H1 (cell line): ENCODE results near the gene SLC24A4. TPM values are rescaled to one million over a fixed set of nuclear protein-coding genes. Genes with fewer than 3 reads are reported as not detected.

Source experiments
- CBX5 ChIP-seq: fragments of 300-800, 300-1000 bp; sonication (generic); IDR thresholded peaks from 2 replicates; pipeline ENCODE4 v1.7.1; 2016; ENCODE audit warnings: antibody characterized with exemption, low read length, low read depth
- GTF2F1 ChIP-seq: IDR thresholded peaks from 2 replicates; pipeline ENCODE4 v1.6.1; 2012; ENCODE audit warnings: low read depth, low read length, improper control_type of control experiment, borderline replicate concordance
- HDAC6 ChIP-seq: IDR thresholded peaks from one replicate; pipeline ENCODE4 v1.7.1; 2012; ENCODE audit warnings: low read depth, mild to moderate bottlenecking, inconsistent platforms, low read length, moderate library complexity
- KDM1A ChIP-seq: fragments of 200-600, 300-600 bp; sonication (generic); IDR thresholded peaks from 2 replicates; pipeline ENCODE4 v1.7.1; 2016; ENCODE audit warnings: mild to moderate bottlenecking, low read length, borderline replicate concordance
- POU5F1 ChIP-seq: IDR thresholded peaks from 2 replicates; pipeline ENCODE4 v1.6.1; 2011; ENCODE audit warnings: low read depth, mild to moderate bottlenecking, low read length, moderate library complexity
- RFX5 ChIP-seq: IDR thresholded peaks from 2 replicates; pipeline ENCODE4 v1.6.1; 2011; ENCODE audit warnings: low read depth, low read length, improper control_type of control experiment, borderline replicate concordance
- RNF2 ChIP-seq: fragments of 200-900, 300-1000 bp; sonication (generic); IDR thresholded peaks from 2 replicates; pipeline ENCODE4 v1.7.1; 2016; ENCODE audit warnings: borderline replicate concordance, low read depth, mild to moderate bottlenecking, antibody characterized with exemption, low read length; ENCODE audit not compliant: poor library complexity, severe bottlenecking; ENCODE audit errors: missing control alignments
- YY1 ChIP-seq: IDR thresholded peaks from 2 replicates; pipeline ENCODE4 v1.6.1; 2011; ENCODE audit warnings: low read depth, mild to moderate bottlenecking, low read length
- polyA plus RNA-seq, 7 experiments: library from polyadenylated mRNA; depleted of rRNA in 3 of 7; stranded (reverse) in 5 of 7; unstranded in 2 of 7; fragments of >200 nt in 5 of 7; fragments of 200-250 nt in 2 of 7; gene quantifications; 1 replicate in 5 of 7; 2 replicates in 1 of 7; 4 replicates in 1 of 7; pipeline versions ENCODE4 v1.2.1 to v1.2.3, GENCODE V29; 2011 to 2013; ENCODE audit warnings: missing spikeins in 2 of 7, mixed read lengths in 2 of 7
- total RNA-seq: library from RNA; stranded (reverse); fragmentation: NEBNext Ultra II Directional; extraction: Animal tissue kit (Norgen Biotek cat#: 25700); gene quantifications from 2 replicates; pipeline ENCODE4 v1.2.1, GENCODE V29; 2021
- TF ChIP-seq, protein P1 (sequence below): fragments of 300-600 bp; sonication (generic); IDR thresholded peaks from 2 replicates; pipeline ENCODE4 v1.7.1; 2012; ENCODE audit warnings: low read length, moderate library complexity, mild to moderate bottlenecking, inconsistent platforms; ENCODE audit not compliant: insufficient replicate concordance

Gene SLC24A4
- total and polyA plus RNA-seq, 2 of the 8 experiments (the other 6 are each of a cell fraction or from before 2014, with no cell fraction given), result 0.27 to 0.89 TPM

DNA sequence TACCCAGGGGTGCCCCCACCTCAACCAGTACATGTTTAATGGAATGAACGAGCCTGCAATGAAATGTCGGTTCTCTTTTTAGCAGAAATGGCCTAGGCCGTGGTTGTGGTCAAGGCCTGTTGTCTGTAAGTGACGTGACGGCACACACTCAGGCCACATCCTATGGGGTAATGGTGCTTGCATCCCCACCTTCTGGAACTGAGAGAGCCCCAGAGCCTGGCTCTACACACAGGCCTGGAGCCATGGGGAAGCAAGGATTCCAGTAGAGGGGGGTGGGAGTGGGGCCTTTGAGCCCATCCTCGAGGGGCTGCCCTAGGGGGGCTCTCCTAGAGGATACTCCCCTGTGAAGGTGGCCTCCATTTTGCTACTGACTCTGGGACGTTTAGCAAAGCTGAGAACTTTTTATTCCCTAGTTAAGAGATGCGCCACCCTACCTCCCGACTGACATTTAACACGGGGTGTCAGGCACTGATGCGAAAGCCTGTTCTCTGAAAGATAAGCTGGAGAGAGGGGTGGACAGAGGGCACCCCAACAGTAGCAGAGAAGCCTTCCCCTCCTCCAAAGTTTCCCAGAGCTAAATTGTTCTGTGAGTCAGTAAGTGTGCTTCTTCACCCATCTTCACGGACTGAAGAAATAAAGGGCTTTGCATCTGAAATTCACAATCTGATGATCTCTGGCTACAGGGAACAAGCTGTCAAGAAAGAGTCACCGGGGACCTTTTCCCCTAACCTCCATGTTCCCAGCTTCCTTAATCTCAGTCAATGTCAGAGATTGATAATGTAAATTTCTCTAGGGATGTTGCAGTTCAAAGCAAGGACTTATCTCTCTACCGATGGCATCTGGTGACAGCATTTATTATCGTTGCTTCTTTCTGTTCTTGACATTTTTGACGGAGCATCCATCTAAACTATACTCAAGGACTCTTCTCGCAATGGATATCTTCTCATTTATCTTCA is 197.4 kb downstream of the SLC24A4 start (continued):
- TF ChIP-seq, protein P1, sequence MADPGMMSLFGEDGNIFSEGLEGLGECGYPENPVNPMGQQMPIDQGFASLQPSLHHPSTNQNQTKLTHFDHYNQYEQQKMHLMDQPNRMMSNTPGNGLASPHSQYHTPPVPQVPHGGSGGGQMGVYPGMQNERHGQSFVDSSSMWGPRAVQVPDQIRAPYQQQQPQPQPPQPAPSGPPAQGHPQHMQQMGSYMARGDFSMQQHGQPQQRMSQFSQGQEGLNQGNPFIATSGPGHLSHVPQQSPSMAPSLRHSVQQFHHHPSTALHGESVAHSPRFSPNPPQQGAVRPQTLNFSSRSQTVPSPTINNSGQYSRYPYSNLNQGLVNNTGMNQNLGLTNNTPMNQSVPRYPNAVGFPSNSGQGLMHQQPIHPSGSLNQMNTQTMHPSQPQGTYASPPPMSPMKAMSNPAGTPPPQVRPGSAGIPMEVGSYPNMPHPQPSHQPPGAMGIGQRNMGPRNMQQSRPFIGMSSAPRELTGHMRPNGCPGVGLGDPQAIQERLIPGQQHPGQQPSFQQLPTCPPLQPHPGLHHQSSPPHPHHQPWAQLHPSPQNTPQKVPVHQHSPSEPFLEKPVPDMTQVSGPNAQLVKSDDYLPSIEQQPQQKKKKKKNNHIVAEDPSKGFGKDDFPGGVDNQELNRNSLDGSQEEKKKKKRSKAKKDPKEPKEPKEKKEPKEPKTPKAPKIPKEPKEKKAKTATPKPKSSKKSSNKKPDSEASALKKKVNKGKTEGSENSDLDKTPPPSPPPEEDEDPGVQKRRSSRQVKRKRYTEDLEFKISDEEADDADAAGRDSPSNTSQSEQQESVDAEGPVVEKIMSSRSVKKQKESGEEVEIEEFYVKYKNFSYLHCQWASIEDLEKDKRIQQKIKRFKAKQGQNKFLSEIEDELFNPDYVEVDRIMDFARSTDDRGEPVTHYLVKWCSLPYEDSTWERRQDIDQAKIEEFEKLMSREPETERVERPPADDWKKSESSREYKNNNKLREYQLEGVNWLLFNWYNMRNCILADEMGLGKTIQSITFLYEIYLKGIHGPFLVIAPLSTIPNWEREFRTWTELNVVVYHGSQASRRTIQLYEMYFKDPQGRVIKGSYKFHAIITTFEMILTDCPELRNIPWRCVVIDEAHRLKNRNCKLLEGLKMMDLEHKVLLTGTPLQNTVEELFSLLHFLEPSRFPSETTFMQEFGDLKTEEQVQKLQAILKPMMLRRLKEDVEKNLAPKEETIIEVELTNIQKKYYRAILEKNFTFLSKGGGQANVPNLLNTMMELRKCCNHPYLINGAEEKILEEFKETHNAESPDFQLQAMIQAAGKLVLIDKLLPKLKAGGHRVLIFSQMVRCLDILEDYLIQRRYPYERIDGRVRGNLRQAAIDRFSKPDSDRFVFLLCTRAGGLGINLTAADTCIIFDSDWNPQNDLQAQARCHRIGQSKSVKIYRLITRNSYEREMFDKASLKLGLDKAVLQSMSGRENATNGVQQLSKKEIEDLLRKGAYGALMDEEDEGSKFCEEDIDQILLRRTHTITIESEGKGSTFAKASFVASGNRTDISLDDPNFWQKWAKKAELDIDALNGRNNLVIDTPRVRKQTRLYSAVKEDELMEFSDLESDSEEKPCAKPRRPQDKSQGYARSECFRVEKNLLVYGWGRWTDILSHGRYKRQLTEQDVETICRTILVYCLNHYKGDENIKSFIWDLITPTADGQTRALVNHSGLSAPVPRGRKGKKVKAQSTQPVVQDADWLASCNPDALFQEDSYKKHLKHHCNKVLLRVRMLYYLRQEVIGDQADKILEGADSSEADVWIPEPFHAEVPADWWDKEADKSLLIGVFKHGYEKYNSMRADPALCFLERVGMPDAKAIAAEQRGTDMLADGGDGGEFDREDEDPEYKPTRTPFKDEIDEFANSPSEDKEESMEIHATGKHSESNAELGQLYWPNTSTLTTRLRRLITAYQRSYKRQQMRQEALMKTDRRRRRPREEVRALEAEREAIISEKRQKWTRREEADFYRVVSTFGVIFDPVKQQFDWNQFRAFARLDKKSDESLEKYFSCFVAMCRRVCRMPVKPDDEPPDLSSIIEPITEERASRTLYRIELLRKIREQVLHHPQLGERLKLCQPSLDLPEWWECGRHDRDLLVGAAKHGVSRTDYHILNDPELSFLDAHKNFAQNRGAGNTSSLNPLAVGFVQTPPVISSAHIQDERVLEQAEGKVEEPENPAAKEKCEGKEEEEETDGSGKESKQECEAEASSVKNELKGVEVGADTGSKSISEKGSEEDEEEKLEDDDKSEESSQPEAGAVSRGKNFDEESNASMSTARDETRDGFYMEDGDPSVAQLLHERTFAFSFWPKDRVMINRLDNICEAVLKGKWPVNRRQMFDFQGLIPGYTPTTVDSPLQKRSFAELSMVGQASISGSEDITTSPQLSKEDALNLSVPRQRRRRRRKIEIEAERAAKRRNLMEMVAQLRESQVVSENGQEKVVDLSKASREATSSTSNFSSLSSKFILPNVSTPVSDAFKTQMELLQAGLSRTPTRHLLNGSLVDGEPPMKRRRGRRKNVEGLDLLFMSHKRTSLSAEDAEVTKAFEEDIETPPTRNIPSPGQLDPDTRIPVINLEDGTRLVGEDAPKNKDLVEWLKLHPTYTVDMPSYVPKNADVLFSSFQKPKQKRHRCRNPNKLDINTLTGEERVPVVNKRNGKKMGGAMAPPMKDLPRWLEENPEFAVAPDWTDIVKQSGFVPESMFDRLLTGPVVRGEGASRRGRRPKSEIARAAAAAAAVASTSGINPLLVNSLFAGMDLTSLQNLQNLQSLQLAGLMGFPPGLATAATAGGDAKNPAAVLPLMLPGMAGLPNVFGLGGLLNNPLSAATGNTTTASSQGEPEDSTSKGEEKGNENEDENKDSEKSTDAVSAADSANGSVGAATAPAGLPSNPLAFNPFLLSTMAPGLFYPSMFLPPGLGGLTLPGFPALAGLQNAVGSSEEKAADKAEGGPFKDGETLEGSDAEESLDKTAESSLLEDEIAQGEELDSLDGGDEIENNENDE, result no peak
- TF ChIP-seq CBX5 (no peak), YY1 (no peak), HDAC6 (no peak), RNF2 (no peak), POU5F1 (no peak), KDM1A (no peak), RFX5 (no peak), GTF2F1 (no peak)
